Measurements from ENCODE around the gene KIAA1671.

The KIAA1671 gene

GRCh38 chr22:25066861-25067435 is 114.4 kb downstream of the KIAA1671 start:
- DNase-seq (ENCODE audit: low read depth in 2 of 2), result no peak

DNA sequence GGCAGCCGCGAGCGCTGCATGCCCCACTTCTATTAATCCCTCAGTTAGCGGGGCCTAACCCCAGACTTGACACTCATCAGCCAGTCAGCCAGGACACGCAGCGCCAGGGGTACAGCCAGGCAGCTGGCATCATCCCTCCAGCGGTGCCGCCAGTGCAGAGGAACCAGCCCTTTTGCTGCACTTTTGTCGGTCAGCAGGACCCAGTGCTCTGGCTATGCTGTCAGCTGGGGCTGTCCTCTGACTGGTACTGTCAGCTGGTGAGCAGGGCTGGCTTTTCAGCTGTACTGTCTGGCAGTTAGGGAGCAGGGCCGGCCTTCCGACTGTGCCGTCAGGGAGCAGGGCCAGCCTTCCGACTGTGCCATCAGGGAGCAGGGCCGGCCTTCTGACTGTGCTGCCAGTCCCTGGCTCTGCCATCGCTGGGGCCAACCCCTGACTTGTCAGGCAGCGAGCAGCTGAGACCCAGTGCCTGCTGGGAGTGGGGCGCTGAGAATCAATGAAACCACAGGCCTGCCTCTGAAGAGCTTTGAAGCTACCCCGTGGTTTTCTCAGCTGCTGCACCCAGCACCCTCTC is 115.4 kb downstream of the KIAA1671 start:
- peak in 1 of 2 donors; percentile 52 for DNase-seq (ENCODE audit: low read depth in 2 of 2)

GRCh38 chr22:25068707-25069106 is 116.2 kb downstream of the KIAA1671 start:
- DNase-seq (ENCODE audit: low read depth in 2 of 2), result no peak

- DNase-seq (ENCODE audit: low read depth in 2 of 2), result no peak
Observed at GRCh38 chr22:25069426-25069757, 116.9 kb downstream of the KIAA1671 start.

- DNase-seq (ENCODE audit: low read depth in 2 of 2), result no peak
Observed at GRCh38 chr22:25069758-25070481, 117.4 kb downstream of the KIAA1671 start.

DNA sequence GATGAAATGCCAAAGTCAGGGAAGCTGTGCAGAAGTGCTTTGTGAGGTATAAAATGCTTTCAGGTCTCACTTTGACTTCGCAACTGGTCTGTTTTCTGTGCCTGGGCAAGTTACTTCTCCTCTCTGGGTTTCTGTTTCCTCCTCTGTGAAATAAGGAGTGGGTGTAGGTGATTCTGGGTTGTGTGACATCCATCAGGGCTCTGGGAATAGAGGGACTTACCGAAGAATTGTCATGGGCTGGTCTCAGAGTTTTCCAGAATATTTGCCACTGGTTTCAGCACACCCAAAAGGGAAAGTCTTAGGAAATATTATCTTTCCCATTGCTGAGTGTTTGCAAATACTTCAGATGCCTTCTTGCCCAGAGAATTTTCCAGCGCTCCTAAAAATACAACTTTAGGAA is 118.4 kb downstream of the KIAA1671 start:
- DNase-seq (ENCODE audit: low read depth in 2 of 2), result no peak

GRCh38 chr22:25071720-25072119 is 119.2 kb downstream of the KIAA1671 start:
- DNase-seq (ENCODE audit: low read depth in 2 of 2), result no peak

DNA sequence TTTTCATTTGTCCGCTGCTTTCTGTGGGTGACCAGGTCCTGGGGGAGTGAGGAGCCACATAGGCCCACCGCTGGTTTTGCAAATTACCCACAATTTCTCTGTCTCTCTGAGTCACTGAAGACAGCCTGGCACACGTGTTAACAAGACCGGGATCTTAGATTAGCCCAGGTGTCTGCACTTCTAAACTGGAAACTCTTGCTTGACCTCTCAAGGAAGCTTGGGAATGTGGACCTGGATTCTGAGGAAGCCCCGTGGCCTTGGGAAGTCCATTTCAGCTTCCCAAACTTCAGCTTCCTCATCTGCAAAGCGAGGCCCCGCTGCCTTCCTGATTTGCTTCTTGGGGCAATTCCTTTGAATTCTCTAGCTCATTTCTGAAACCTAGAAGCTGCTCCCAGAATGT is 119.9 kb downstream of the KIAA1671 start:
- no peak for DNase-seq (ENCODE audit: low read depth in 2 of 2)

GRCh38 chr22:25076336-25076735 is 123.8 kb downstream of the KIAA1671 start:
- no peak for DNase-seq (ENCODE audit: low read depth in 2 of 2)

DNA sequence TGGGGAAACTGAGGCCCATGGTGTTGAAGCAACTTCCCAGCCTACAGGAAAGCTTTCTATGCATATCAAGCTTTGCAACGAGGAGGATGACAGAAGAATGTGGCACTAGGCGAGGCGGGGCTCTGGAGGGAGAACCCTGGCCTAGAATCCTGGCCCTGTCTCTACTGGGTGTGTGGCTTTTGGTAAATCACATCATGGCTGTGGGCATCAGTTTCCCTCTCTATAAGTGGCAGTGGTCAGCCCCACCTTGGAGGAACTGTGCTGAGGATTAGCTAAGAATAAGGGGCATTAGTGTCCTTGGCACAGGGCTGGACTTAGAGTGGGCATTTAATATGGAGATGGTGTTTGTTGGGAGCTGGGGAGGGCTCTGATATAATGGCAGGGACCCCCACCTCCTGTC is 124.5 kb downstream of the KIAA1671 start:
- no peak for DNase-seq (ENCODE audit: low read depth in 2 of 2)

GRCh38 chr22:25077964-25078363 is 125.4 kb downstream of the KIAA1671 start:
- DNase-seq (ENCODE audit: low read depth in 2 of 2), result no peak

DNA sequence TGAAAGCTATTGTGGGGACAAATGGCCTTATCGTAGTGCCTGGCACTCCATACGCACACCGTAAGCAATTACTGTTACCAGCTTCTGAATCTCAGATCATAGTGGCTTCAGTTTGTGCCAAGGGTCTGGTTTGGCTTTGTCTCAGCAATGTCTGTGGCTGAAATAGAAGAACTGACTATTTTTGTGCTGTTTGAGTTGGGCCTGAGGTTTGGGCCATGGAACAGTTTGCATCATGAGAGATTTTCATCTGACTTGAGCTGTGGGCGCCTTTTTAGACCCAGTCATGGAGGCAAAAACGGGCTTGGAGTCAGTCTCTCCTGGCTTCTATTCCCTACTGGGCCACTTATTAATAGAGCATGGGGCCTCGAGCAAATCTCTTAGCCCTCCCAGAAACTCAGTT is 126.1 kb downstream of the KIAA1671 start:
- DNase-seq (ENCODE audit: low read depth in 2 of 2), result no peak

DNA sequence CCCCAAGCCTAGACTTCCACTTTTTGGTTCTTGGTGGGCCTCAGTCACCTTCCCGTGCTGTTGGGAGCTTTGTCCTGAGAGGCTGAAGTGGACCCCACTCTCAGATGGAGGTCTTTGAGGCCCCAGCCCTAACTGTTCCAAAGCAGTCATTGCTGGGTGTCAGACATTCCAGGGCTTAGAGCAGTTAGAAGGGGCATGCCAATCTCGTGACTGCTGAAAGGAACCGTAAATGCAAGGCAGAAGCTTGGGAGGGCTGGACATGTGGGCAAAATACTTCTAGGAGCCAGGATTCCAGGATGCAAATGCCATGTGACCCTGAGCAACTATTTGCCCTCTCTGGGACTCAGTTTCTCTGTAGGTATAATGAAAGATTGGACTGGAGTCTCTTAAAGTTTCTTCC is 128.3 kb downstream of the KIAA1671 start:
- DNase-seq (ENCODE audit: low read depth in 2 of 2), result no peak

DNA sequence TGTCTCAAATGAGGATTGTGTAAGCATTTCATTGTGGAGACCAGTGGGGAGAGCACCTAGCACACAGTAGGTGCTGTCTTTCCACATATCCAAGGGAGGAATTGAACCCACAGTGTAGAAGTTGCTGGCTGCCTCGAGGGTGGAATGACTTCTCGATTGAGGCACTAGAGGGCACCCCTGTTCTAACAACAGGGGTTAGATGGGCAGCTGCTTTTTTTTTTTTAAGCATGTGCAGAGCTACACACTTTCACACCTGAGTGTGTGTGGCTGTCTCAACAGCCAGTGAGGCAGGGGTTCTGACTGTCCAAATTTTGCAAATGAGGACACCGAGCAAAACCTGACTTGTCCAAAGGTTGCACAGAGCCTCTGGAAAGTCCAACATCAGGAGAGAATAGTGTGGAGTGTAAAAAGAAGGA is 128.9 kb downstream of the KIAA1671 start:
- DNase-seq (ENCODE audit: low read depth in 2 of 2), result peak in 1 of 2 donors; percentile 52

DNA sequence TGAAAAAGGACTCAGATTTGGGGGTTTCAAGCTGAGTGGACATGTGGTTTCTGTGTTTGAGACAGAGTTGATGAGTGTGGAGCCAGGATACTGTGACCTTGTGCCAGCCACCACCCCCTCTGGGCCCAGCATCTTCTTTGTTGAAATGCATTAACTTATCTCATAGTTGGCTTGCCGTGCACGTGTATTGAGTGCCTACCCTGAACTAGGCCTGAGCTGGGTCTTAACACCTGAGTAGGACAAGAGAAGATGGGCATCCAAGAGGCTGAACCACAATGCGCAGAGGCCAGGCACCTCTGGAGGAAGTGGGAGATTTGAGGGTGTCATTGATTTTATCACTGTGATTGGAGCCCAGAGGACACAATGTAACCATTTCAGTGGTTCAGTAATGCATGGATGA is 129.6 kb downstream of the KIAA1671 start:
- no peak for DNase-seq (ENCODE audit: low read depth in 2 of 2)

DNA sequence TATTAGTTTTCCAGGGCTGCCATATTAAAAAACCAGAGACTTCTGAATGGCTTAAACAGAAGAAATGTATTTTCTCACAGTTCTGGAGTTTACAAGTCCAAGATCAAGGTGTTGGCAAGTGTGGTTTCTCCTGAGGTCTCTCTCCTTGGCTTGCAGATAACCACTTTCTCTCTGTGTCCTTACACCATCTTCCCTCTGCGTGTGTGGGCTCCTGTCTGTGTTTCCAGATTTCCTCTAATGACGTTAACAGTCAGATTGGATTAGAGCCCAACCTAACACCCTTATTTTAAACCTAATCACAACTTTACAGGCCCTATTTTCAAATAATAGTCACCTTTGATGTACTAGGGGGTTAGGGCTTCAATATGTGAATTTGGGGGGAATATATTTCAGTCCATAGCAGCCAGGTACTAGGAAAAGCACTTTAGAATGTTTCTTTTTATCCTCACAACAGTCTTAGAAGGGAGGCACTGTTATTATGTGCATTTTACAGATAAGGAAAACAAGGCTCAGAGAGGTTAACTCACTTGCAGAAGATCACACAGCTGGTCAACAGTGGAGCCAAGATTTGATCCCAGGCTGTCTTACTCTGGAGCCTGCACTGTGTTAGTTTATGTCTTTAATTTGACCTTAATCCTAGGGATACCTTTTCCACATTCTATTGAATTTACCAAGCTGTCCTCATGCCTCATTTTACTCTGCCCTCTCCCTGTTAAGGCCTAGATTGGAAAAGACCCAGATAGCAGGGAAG is 130.7 kb downstream of the KIAA1671 start:
- DNase-seq (ENCODE audit: low read depth in 2 of 2), result no peak

GRCh38 chr22:25083807-25084200 is 131.3 kb downstream of the KIAA1671 start:
- DNase-seq (ENCODE audit: low read depth in 2 of 2), result no peak

DNA sequence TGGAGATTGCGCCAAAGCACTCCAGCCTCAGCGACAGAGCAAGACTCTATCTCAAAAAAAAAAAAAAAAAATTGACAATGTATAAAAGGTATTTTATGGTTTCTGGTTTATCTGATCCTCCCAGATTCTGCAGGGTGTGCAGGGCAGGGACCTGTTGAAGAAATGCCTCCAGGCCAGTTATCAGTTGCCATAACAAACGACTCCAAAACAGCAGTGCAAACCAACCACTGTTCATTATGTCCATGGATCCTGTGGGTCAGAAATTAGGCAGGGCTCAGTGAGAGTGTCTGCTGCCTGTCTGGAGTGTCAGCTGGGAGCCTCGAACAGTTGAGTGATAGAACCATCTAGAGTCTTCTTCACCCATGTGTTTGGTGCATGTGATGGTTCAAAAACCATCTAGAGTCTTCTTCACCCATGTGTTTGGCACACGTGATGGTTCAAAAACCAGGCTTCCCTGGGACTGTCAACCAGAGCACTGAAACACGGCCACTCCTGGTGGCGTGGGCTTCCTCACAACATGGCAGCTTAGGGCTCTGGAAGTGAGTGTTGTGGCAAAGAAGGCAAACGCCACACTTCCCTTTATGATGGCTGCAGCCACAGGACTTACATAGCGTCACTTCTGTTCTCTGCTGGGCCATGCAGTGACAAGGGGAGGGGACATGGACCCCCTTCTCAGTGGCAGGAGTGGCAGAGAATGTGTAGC is 132.0 kb downstream of the KIAA1671 start:
- DNase-seq (ENCODE audit: low read depth in 2 of 2), result no peak

- no peak for DNase-seq (ENCODE audit: low read depth in 2 of 2)
Observed at GRCh38 chr22:25085156-25085555, 132.6 kb downstream of the KIAA1671 start.

DNA sequence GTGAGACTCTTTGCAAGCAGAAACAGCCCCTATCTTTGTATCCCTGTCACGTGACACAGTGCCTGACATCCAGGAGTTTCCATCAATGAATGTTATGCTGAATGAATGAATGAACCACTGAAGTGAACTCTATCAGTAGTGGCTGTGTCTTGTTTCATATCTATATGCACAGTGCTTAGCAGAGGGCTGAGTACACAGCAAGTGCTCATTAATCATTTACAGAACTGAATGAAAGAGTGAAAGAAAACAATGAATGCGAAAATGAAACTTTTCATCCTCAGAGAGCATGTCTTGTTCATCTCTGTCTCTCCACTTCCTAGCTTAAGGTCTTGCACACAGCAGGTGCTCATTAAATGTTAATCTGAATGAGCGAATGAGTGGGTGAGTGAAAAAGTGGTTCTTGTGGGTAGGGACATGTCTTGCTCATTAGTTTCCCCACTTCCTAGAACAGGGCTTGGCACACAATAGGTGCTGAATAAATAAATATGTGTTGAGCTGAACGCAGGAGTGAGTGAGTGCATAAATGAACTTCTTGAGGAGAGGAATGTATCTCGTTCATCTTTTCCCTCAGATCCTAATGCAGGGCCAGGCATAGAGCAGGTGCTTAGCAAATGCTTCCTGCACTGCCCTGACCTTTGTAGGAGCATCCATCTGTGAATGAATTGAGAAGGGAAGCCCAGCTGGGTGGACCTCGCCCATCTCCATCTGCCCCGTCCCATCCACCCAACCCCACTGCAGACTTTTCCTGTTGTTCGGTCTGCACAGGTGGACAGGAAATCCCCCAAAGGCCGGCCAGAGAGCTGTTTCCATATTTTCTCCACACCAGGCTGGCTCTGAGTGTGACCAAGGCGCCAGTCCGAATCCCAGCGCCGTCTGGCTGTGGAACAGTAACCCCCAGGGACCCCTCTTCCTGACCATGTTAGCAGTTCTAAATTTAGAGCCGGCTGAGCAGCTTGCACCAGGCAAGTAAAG is 133.7 kb downstream of the KIAA1671 start:
- no peak for DNase-seq (ENCODE audit: low read depth in 2 of 2)

DNA sequence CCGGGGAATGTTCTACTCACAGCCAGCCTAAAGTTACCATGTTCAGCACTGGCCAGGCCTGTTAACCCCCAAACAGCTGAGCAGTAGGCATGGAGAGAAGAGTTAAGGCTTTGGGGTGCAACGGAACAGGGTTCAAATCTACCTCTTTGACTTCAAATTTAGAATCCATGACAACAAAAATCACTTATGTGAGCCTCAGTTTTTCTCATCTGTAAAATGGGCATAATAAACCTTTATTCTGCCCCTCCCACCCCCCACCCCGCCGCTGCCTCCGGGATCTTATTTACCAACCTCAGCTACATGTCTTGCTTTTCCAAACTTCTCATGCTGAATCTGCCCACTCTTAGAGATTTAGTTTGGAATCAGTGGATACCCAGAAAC is 134.4 kb downstream of the KIAA1671 start:
- DNase-seq (ENCODE audit: low read depth in 2 of 2), result no peak

Data from stimulated activated CD4-positive, alpha-beta T cell treated with anti-CD3 and anti-CD28 coated beads, Interleukin-15, amount 100 ng/mL, for 48 hours (primary cell).